GM23338 (cell line): Measurements from ENCODE around the gene SEMA3E.

ENCODE experiments used
- EZH2 ChIP-seq: fragments of 200-600 bp; sonication (generic); IDR thresholded peaks from one replicate; pipeline ENCODE4 v1.8.0; 2017; ENCODE audit warnings: antibody characterized with exemption, mild to moderate bottlenecking, low read depth; ENCODE audit not compliant: unreplicated experiment
- JUNB ChIP-seq: IDR thresholded peaks from one replicate; pipeline ENCODE4 v1.6.1; 2016; ENCODE audit warnings: antibody characterized with exemption; ENCODE audit not compliant: unreplicated experiment
- POLR2AphosphoS5 ChIP-seq: IDR thresholded peaks from 2 replicates; pipeline ENCODE4 v1.6.1; 2016; ENCODE audit warnings: antibody characterized with exemption, low read depth
- TF ChIP-seq, protein P1 (sequence below), 2 experiments: fragments of 200-600 bp in 1 of 2; sonication (generic) in 1 of 2; conservative IDR thresholded peaks; 2 replicates each; pipeline versions ENCODE4 v1.5.1 to v1.6.1; 2016 to 2017; ENCODE audit warnings: antibody characterized with exemption in 2 of 2, low read depth in 2 of 2, mild to moderate bottlenecking in 2 of 2, moderate library complexity in 1 of 2
- TF ChIP-seq, protein P2 (sequence below): IDR thresholded peaks from one replicate; pipeline ENCODE4 v1.6.1; 2018; ENCODE audit warnings: antibody characterized with exemption; ENCODE audit not compliant: unreplicated experiment

DNA sequence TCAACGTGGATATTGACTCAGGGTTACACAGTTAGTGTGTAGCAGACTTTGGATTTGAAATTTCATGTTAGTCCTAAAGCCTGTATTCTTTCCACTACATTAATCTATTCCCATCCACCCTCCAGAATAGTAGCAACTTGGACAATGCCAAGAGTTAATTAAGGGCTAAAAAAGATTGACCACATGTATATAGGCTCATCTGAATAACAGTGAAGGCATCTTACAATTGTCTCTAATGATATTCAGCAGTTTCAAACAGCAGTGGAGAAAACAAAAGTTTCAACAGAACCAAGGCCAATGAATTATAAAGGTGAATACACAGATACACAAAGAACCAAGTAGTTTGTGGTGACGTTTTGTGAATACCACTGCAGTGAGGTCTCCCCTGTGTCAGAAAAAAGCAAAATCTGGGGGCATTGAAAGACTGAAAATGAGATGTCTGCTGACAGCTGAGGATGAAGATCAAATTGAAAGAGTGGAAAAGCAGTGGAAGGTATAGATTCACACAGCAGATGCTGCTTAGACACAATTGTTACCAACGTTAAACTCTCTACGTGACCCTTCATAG is 202.8 kb downstream of the SEMA3E start:
- TF ChIP-seq, protein P1, sequence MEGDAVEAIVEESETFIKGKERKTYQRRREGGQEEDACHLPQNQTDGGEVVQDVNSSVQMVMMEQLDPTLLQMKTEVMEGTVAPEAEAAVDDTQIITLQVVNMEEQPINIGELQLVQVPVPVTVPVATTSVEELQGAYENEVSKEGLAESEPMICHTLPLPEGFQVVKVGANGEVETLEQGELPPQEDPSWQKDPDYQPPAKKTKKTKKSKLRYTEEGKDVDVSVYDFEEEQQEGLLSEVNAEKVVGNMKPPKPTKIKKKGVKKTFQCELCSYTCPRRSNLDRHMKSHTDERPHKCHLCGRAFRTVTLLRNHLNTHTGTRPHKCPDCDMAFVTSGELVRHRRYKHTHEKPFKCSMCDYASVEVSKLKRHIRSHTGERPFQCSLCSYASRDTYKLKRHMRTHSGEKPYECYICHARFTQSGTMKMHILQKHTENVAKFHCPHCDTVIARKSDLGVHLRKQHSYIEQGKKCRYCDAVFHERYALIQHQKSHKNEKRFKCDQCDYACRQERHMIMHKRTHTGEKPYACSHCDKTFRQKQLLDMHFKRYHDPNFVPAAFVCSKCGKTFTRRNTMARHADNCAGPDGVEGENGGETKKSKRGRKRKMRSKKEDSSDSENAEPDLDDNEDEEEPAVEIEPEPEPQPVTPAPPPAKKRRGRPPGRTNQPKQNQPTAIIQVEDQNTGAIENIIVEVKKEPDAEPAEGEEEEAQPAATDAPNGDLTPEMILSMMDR (conservative IDR thresholded peaks at IDR 0.05; ENCODE audit: low read depth in 2 of 2), result no peak
- TF ChIP-seq POLR2AphosphoS5, result no peak
- no peak for TF ChIP-seq JUNB
- TF ChIP-seq, protein P2, sequence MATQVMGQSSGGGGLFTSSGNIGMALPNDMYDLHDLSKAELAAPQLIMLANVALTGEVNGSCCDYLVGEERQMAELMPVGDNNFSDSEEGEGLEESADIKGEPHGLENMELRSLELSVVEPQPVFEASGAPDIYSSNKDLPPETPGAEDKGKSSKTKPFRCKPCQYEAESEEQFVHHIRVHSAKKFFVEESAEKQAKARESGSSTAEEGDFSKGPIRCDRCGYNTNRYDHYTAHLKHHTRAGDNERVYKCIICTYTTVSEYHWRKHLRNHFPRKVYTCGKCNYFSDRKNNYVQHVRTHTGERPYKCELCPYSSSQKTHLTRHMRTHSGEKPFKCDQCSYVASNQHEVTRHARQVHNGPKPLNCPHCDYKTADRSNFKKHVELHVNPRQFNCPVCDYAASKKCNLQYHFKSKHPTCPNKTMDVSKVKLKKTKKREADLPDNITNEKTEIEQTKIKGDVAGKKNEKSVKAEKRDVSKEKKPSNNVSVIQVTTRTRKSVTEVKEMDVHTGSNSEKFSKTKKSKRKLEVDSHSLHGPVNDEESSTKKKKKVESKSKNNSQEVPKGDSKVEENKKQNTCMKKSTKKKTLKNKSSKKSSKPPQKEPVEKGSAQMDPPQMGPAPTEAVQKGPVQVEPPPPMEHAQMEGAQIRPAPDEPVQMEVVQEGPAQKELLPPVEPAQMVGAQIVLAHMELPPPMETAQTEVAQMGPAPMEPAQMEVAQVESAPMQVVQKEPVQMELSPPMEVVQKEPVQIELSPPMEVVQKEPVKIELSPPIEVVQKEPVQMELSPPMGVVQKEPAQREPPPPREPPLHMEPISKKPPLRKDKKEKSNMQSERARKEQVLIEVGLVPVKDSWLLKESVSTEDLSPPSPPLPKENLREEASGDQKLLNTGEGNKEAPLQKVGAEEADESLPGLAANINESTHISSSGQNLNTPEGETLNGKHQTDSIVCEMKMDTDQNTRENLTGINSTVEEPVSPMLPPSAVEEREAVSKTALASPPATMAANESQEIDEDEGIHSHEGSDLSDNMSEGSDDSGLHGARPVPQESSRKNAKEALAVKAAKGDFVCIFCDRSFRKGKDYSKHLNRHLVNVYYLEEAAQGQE, result no peak
- no peak for TF ChIP-seq EZH2
